Endothelial cell (in vitro differentiated cells): Measurements from ENCODE around the gene OTOG. TPM values are rescaled to one million over a fixed set of nuclear protein-coding genes. Genes with fewer than 3 reads are reported as not detected.

Source experiments
- DNase-seq: peaks from one replicate; pipeline ENCODE4 v3.0.0; 2021; ENCODE audit warnings: low spot score
- H3K27ac Mint-ChIP-seq: one replicate; pipeline ENCODE4 v1.8.0; 2021; ENCODE audit warnings: mixed read lengths, inconsistent platforms; ENCODE audit not compliant: unreplicated experiment
- H3K27me3 Mint-ChIP-seq: one replicate; pipeline ENCODE4 v1.8.0; 2021; ENCODE audit warnings: mild to moderate bottlenecking, moderate library complexity, mixed read lengths, inconsistent platforms; ENCODE audit not compliant: unreplicated experiment
- H3K36me3 Mint-ChIP-seq: one replicate; pipeline ENCODE4 v1.8.0; 2021; ENCODE audit warnings: mild to moderate bottlenecking, low read depth, mixed read lengths, inconsistent platforms; ENCODE audit not compliant: unreplicated experiment
- H3K4me1 Mint-ChIP-seq: one replicate; pipeline ENCODE4 v1.8.0; 2021; ENCODE audit warnings: mild to moderate bottlenecking, mixed read lengths, inconsistent platforms; ENCODE audit not compliant: unreplicated experiment
- H3K4me3 Mint-ChIP-seq: one replicate; pipeline ENCODE4 v1.8.0; 2021; ENCODE audit warnings: mild to moderate bottlenecking, mixed read lengths, inconsistent platforms; ENCODE audit not compliant: unreplicated experiment
- H3K9me3 Mint-ChIP-seq: one replicate; pipeline ENCODE4 v1.8.0; 2021; ENCODE audit warnings: mixed read lengths, inconsistent platforms; ENCODE audit not compliant: unreplicated experiment
- CTCF ChIP-seq: fragments of 200-600 bp; sonication (generic); IDR thresholded peaks from one replicate; pipeline ENCODE4 v1.5.0; 2021; ENCODE audit warnings: antibody characterized with exemption; ENCODE audit not compliant: unreplicated experiment
- total RNA-seq: library from RNA; stranded (reverse); fragmentation: NEBNext Ultra II Directional; extraction: Animal tissue kit (Norgen Biotek cat#: 25700); gene quantifications from one replicate; pipeline ENCODE4 v1.2.1, GENCODE V29; 2021; ENCODE audit not compliant: unreplicated experiment

The OTOG gene
- total RNA-seq, 1 donor from 2014 or later, result 0.13 TPM

GRCh38 chr11:17640493-17641164 is 93.6 kb downstream of the OTOG start:
- TF ChIP-seq CTCF, result no peak
- H3K27ac Mint-ChIP-seq, result no peak overlapping the region
- no peak for DNase-seq
- no peaks in the 10 kb centered on the region for H3K9me3 Mint-ChIP-seq
- H3K4me3 Mint-ChIP-seq, result no peak overlapping the region
- H3K36me3 Mint-ChIP-seq, result no peaks in the 10 kb centered on the region
- H3K27me3 Mint-ChIP-seq, result peaks cover 5% of the 10 kb centered on the region
- peaks cover 5% of the 10 kb centered on the region for H3K4me1 Mint-ChIP-seq

- Mint-ChIP-seq H3K4me1 (peaks cover 5% of the 10 kb centered on the region), H3K4me3 (no peak overlapping the region), H3K27me3 (peaks cover 5% of the 10 kb centered on the region), H3K36me3 (no peaks in the 10 kb centered on the region), H3K27ac (no peak overlapping the region), H3K9me3 (no peaks in the 10 kb centered on the region)
- no peak for TF ChIP-seq CTCF
- no peak for DNase-seq
These were observed 94.8 kb downstream of the OTOG start for GRCh38 chr11:17641792-17642350.

GRCh38 chr11:17642370-17642769 is 95.3 kb downstream of the OTOG start:
- Mint-ChIP-seq H3K27ac (no peak overlapping the region), H3K36me3 (no peaks in the 10 kb centered on the region), H3K4me1 (peaks cover 5% of the 10 kb centered on the region), H3K27me3 (peaks cover 5% of the 10 kb centered on the region), H3K4me3 (no peak overlapping the region), H3K9me3 (no peaks in the 10 kb centered on the region)
- TF ChIP-seq CTCF, result no peak
- no peak for DNase-seq

GRCh38 chr11:17642980-17643379 is 95.9 kb downstream of the OTOG start:
- Mint-ChIP-seq H3K27me3 (peaks cover 5% of the 10 kb centered on the region), H3K4me3 (no peak overlapping the region), H3K9me3 (no peaks in the 10 kb centered on the region), H3K36me3 (no peaks in the 10 kb centered on the region), H3K27ac (no peak overlapping the region), H3K4me1 (peaks cover 5% of the 10 kb centered on the region)
- no peak for DNase-seq
- no peak for TF ChIP-seq CTCF

GRCh38 chr11:17643506-17644405 is 96.7 kb downstream of the OTOG start:
- no peak for TF ChIP-seq CTCF
- no peak for DNase-seq
- no peaks in the 10 kb centered on the region for H3K36me3 Mint-ChIP-seq
- H3K9me3 Mint-ChIP-seq, result no peaks in the 10 kb centered on the region
- H3K27ac Mint-ChIP-seq, result no peak overlapping the region
- H3K4me3 Mint-ChIP-seq, result no peak overlapping the region
- H3K4me1 Mint-ChIP-seq, result peaks cover 5% of the 10 kb centered on the region
- H3K27me3 Mint-ChIP-seq, result peaks cover 6% of the 10 kb centered on the region
